Urinary bladder (tissue), 4 donors: ENCODE results near the gene INAVA. TPM values are rescaled to one million over a fixed set of nuclear protein-coding genes. Genes with fewer than 3 reads are reported as not detected.
A peak's percentile ranks its signal among the peaks of the same experiment; 100 is the strongest.
"Not testable (repeated sequence)": the region's sequence is repeated elsewhere in the genome, so short reads cannot be mapped to it uniquely, and the experiment has no call there.

ENCODE experiments used
- DNase-seq: peaks from one replicate; pipeline ENCODE4 v3.0.0-alpha.2; 2015; ENCODE audit errors: extremely low spot score
- H3K27ac ChIP-seq: one replicate; pipeline ENCODE4 v1.5.1; 2013; ENCODE audit warnings: low read depth, mild to moderate bottlenecking, moderate library complexity
- H3K36me3 ChIP-seq: one replicate; pipeline ENCODE4 v1.6.1; 2013; ENCODE audit warnings: mild to moderate bottlenecking, moderate library complexity; ENCODE audit not compliant: insufficient read depth
- H3K4me1 ChIP-seq: one replicate; pipeline ENCODE4 v1.6.1; 2013; ENCODE audit warnings: mild to moderate bottlenecking, moderate library complexity; ENCODE audit not compliant: insufficient read depth
- H3K4me3 ChIP-seq: one replicate; pipeline ENCODE4 v1.5.1; 2013; ENCODE audit warnings: low read depth, low read length
- WGBS: extraction: QIAGEN DNeasy Blood & Tissue Kit; methylation state at CpG from one replicate; pipeline ENCODE4 v1.1.7; 2013; 5-methylcytosine and 5-hydroxymethylcytosine counted together
- polyA plus RNA-seq: library from polyadenylated mRNA; stranded (reverse); fragments of 200-250 nt; gene quantifications from one replicate; pipeline ENCODE4 v1.2.3, GENCODE V29; 2013
- total RNA-seq: library from RNA; depleted of rRNA; stranded (reverse); fragments of >200 nt; gene quantifications from one replicate; pipeline ENCODE4 v1.2.3, GENCODE V29; 2014
- donor health status: healthy with polysubstance abuse.
- donor health status: healthy.

The INAVA gene
- total and polyA plus RNA-seq, 2 donors = 6.2 to 10.1 TPM

GRCh38 chr1:200909071-200909470, 14.4 kb downstream of the INAVA start:
- DNase-seq = no peak
- H3K4me3 ChIP-seq = no peak overlapping the region
- WGBS = 79% methylated on average over 5 of the region's 5 CpGs
- peaks cover 2% of the 10 kb centered on the region for H3K36me3 ChIP-seq
- peak overlapping the region; percentile 49 for H3K27ac ChIP-seq
- H3K4me1 ChIP-seq = no peaks in the 10 kb centered on the region

GRCh38 chr1:200909757-200910239, 15.1 kb downstream of the INAVA start:
- 77% methylated on average over 4 of the region's 4 CpGs for WGBS
- peaks cover 2% of the 10 kb centered on the region for H3K36me3 ChIP-seq
- H3K4me1 ChIP-seq = no peaks in the 10 kb centered on the region
- no peak for DNase-seq
- no peak overlapping the region for H3K4me3 ChIP-seq
- H3K27ac ChIP-seq = no peak overlapping the region

- no peaks in the 10 kb centered on the region for H3K4me1 ChIP-seq
- H3K4me3 ChIP-seq = no peak overlapping the region
- H3K36me3 ChIP-seq = peaks cover 2% of the 10 kb centered on the region
- no peak overlapping the region for H3K27ac ChIP-seq
- no peak for DNase-seq
- WGBS = 96% methylated on average over 24 of the region's 24 CpGs
These were observed 16.7 kb downstream of the INAVA start for GRCh38 chr1:200911361-200911760.

- DNase-seq, H3K4me1 ChIP-seq: not testable (repeated sequence)
- 86% methylated on average over 13 of the region's 21 CpGs for WGBS
These were observed 17.2 kb downstream of the INAVA start for GRCh38 chr1:200911936-200912335.

GRCh38 chr1:200912737-200913407, 18.2 kb downstream of the INAVA start:
- no peak overlapping the region for H3K4me3 ChIP-seq
- no peaks in the 10 kb centered on the region for H3K4me1 ChIP-seq
- no peak overlapping the region for H3K27ac ChIP-seq
- peaks cover 2% of the 10 kb centered on the region for H3K36me3 ChIP-seq
- DNase-seq = no peak
- 90% methylated on average over 13 of the region's 13 CpGs for WGBS

More at GRCh38 chr1:200911936-200912335, 17.2 kb downstream of the INAVA start:
- H3K4me3 ChIP-seq, H3K27ac ChIP-seq, H3K36me3 ChIP-seq: not testable (repeated sequence)

GRCh38 chr1:200916152-200916551, 21.5 kb downstream of the INAVA start:
- H3K4me3 ChIP-seq = no peak overlapping the region
- no peaks in the 10 kb centered on the region for H3K4me1 ChIP-seq
- WGBS = 44% methylated on average over 22 of the region's 22 CpGs
- DNase-seq = no peak
- peaks cover 2% of the 10 kb centered on the region for H3K36me3 ChIP-seq
- no peak overlapping the region for H3K27ac ChIP-seq

GRCh38 chr1:200916681-200917080, 22.0 kb downstream of the INAVA start:
- Histone ChIP-seq H3K4me1 (no peaks in the 10 kb centered on the region), H3K27ac (no peak overlapping the region), H3K36me3 (no peaks in the 10 kb centered on the region), H3K4me3 (no peak overlapping the region)
- no peak for DNase-seq
- WGBS = 73% methylated on average over 11 of the region's 11 CpGs

- no peak for DNase-seq
- Histone ChIP-seq H3K4me1 (no peaks in the 10 kb centered on the region), H3K4me3 (no peak overlapping the region), H3K36me3 (no peaks in the 10 kb centered on the region), H3K27ac (no peak overlapping the region)
- WGBS = 67% methylated on average over 7 of the region's 7 CpGs
These were observed 22.7 kb downstream of the INAVA start for GRCh38 chr1:200917291-200917817.

- no peaks in the 10 kb centered on the region for H3K36me3 ChIP-seq
- WGBS = 96% methylated on average over 3 of the region's 3 CpGs
- DNase-seq = no peak
- no peak overlapping the region for H3K4me3 ChIP-seq
- H3K27ac ChIP-seq = no peak overlapping the region
- H3K4me1 ChIP-seq = no peaks in the 10 kb centered on the region
These were observed 23.3 kb downstream of the INAVA start for GRCh38 chr1:200918006-200918405.

- 89% methylated on average over 2 of the region's 2 CpGs for WGBS
- DNase-seq = no peak
- Histone ChIP-seq H3K4me1 (no peaks in the 10 kb centered on the region), H3K27ac (no peak overlapping the region), H3K4me3 (no peak overlapping the region), H3K36me3 (no peaks in the 10 kb centered on the region)
These were observed 24.7 kb downstream of the INAVA start for GRCh38 chr1:200919386-200919785.

- no peak for DNase-seq
- Histone ChIP-seq H3K27ac (no peak overlapping the region), H3K4me3 (no peak overlapping the region), H3K4me1 (no peaks in the 10 kb centered on the region), H3K36me3 (no peaks in the 10 kb centered on the region)
- 86% methylated on average over 9 of the region's 9 CpGs for WGBS
These were observed 26.9 kb downstream of the INAVA start for GRCh38 chr1:200921571-200922110.

GRCh38 chr1:200922406-200922805, 27.7 kb downstream of the INAVA start:
- no peak overlapping the region for H3K4me3 ChIP-seq
- H3K36me3 ChIP-seq = no peaks in the 10 kb centered on the region
- no peaks in the 10 kb centered on the region for H3K4me1 ChIP-seq
- DNase-seq = no peak
- 88% methylated on average over 2 of the region's 2 CpGs for WGBS
- H3K27ac ChIP-seq = no peak overlapping the region

GRCh38 chr1:200923601-200924000, 28.9 kb downstream of the INAVA start:
- 80% methylated on average over 1 of the region's 1 CpG for WGBS
- DNase-seq = no peak
- no peaks in the 10 kb centered on the region for H3K36me3 ChIP-seq
- no peak overlapping the region for H3K4me3 ChIP-seq
- no peaks in the 10 kb centered on the region for H3K4me1 ChIP-seq
- no peak overlapping the region for H3K27ac ChIP-seq

- Histone ChIP-seq H3K4me3 (no peak overlapping the region), H3K27ac (no peak overlapping the region), H3K36me3 (no peaks in the 10 kb centered on the region), H3K4me1 (no peaks in the 10 kb centered on the region)
- DNase-seq = no peak
- 81% methylated on average over 4 of the region's 4 CpGs for WGBS
These were observed 31.1 kb downstream of the INAVA start for GRCh38 chr1:200925831-200926230.
